Caco-2 (cell line): ENCODE results near the gene TEX19. TPM values are rescaled to one million over a fixed set of nuclear protein-coding genes. Genes with fewer than 3 reads are reported as not detected.
A peak's percentile ranks its signal among the peaks of the same experiment; 100 is the strongest.

Experiments
- BruUV-seq: library from RNA; stranded (reverse); fragments of 400-500 nt; replicated peaks from 2 replicates; lab custom pipeline; 2021; lab: Mats Ljungman, UMichigan
- CTCF ChIA-PET: fragments of 300-600 bp; sonication (Branson Sonifier 250); formaldehyde crosslinking; loops from one replicate; lab custom pipeline; 2022; ENCODE audit warnings: antibody characterized with exemption; lab: Charles Lee
- POLR2A ChIA-PET: fragments of 300-600 bp; sonication (Branson Sonifier 250); formaldehyde crosslinking; loops from one replicate; lab custom pipeline; 2022; ENCODE audit warnings: antibody characterized with exemption; lab: Charles Lee
- DNase-seq, 2 experiments: peaks; one replicate each; pipeline versions ENCODE4 v3.0.0 to v3.0.0-alpha.2; 2020 to 2022
- H3K27me3 ChIP-seq: replicated peaks from 2 replicates; pipeline ENCODE4 v1.6.0; 2011; ENCODE audit warnings: low read length; ENCODE audit not compliant: control insufficient read depth, insufficient read depth
- H3K36me3 ChIP-seq: 2 replicates; pipeline ENCODE4 v1.5.1; 2011; ENCODE audit warnings: low read length; ENCODE audit not compliant: control insufficient read depth, insufficient read depth
- H3K4me1 ChIP-seq: fragments of 250-450 bp; sonication (Bioruptor Pico); 2 replicates; pipeline ENCODE4 v1.5.1; 2020; ENCODE audit warnings: mild to moderate bottlenecking
- H3K4me3 ChIP-seq: 2 replicates; pipeline ENCODE4 v1.5.1; 2011; ENCODE audit warnings: low read depth, mild to moderate bottlenecking, control low read depth, low read length
- H3K9me3 ChIP-seq: fragments of 250-450 bp; sonication (Bioruptor Pico); 2 replicates; pipeline ENCODE4 v1.5.1; 2020; ENCODE audit warnings: mild to moderate bottlenecking, moderate library complexity
- H3K27ac Mint-ChIP-seq: one replicate; pipeline ENCODE4 v1.8.0; 2022; ENCODE audit warnings: mixed read lengths; ENCODE audit not compliant: unreplicated experiment
- H3K27me3 Mint-ChIP-seq: one replicate; pipeline ENCODE4 v1.8.0; 2022; ENCODE audit warnings: mixed read lengths; ENCODE audit not compliant: insufficient read depth, unreplicated experiment
- H3K36me3 Mint-ChIP-seq: one replicate; pipeline ENCODE4 v1.8.0; 2022; ENCODE audit warnings: mild to moderate bottlenecking, mixed read lengths; ENCODE audit not compliant: insufficient read depth, unreplicated experiment
- H3K4me1 Mint-ChIP-seq: one replicate; pipeline ENCODE4 v1.8.0; 2022; ENCODE audit warnings: low read depth, mixed read lengths; ENCODE audit not compliant: unreplicated experiment
- H3K4me3 Mint-ChIP-seq: one replicate; pipeline ENCODE4 v1.8.0; 2022; ENCODE audit warnings: mild to moderate bottlenecking, moderate library complexity, mixed read lengths; ENCODE audit not compliant: unreplicated experiment
- H3K9me3 Mint-ChIP-seq: one replicate; pipeline ENCODE4 v1.8.0; 2022; ENCODE audit warnings: mixed read lengths; ENCODE audit not compliant: unreplicated experiment
- intact Hi-C: fragments of 100-400 bp; cut with micrococcal nuclease; formaldehyde crosslinking; loops from one replicate; pipeline ENCODE4 v1.10.0; 2022; ENCODE audit not compliant: unreplicated experiment
- total RNA-seq: library from RNA; stranded (reverse); gene quantifications from 2 replicates; pipeline ENCODE4 v1.2.3, GENCODE V29; 2022
- TF ChIP-seq, protein P1 (sequence below), 2 experiments: fragments of 200-600 bp in 1 of 2; IDR thresholded peaks; 1 replicate in 1 of 2; 2 replicates in 1 of 2; pipeline versions ENCODE4 v1.5.1 to v1.8.0; 2011 to 2022; ENCODE audit warnings: antibody characterized with exemption in 1 of 2, control low read depth in 1 of 2, inconsistent platforms in 1 of 2, low read depth in 1 of 2, low read length in 1 of 2, mild to moderate bottlenecking in 1 of 2, moderate library complexity in 1 of 2; ENCODE audit not compliant: insufficient read depth in 1 of 2, severe bottlenecking in 1 of 2, unreplicated experiment in 1 of 2

TEX19 gene
- total RNA-seq, 1 experiment from 2014 or later = 4.2 TPM

DNA sequence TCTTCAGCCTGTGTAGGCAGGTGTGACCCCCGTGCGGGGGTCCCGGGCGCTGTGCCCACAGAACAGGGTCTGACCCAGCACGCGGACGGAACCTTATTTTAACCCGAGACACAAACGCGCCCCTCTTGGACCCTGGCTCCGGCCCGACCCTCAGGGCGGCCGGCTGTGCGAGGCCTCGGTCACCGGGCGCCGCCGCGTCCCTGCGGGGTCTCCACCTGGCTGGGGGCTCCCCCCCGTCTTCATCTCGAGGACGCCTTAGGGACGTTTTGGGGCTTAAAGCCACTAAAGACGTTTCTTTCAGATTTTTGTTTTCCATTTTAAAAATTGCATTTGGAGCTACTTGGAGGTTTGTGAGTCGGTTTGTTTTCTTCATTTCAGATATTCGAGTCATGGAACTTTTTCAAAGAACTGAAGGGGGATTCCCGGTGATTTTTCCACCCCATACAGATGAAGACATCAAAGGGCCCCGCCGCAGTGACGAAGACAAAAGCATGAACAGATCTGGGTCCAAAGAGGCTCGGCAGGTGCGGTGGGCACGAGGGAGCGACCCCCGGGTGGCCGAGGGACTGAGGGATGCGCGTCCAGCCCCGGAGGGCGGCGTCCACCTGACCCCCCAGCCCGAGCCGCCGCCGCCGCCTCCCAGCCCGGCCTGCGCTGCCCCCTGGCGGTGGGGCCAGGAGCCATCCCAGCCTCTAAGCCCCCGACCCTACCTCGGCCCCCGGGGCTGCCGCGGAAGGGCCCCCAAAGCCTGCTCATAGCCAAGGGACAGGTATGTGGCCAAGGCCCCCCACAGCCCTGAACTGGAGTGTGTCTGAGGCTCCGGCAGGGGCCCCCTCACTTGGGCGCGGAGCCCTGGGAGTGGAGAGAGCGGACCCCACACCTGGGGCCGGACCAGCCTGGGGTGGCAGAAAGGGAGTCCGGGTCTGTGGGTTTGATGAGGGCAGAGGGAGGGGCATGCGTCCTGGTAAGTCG lies 37.8 kb upstream of the TEX19 start:
- ChIA-PET POLR2A (no interaction called here), CTCF (interaction anchor here (1.3 kb wide), 1 partner anchor 46 kb away, joined by 3 read pairs; no protein-coding TSS in a partner anchor)
- H3K27me3 ChIP-seq = no peaks in the 10 kb centered on the region
- Mint-ChIP-seq H3K4me3 (peak overlapping the region; percentile 76), H3K27ac (no peak overlapping the region), H3K36me3 (peaks cover 2% of the 10 kb centered on the region), H3K9me3 (no peaks in the 10 kb centered on the region), H3K27me3 (no peaks in the 10 kb centered on the region), H3K4me1 (no peaks in the 10 kb centered on the region)
- intact Hi-C loops = loop anchor here (1.0 kb wide), 2 partner anchors 77 to 115 kb away; no protein-coding TSS in a partner anchor
- peaks cover 17% of the 10 kb centered on the region for H3K4me1 ChIP-seq
- H3K36me3 ChIP-seq = no peaks in the 10 kb centered on the region
- DNase-seq = peak in 1 of 2 experiments; percentile 83
- H3K4me3 ChIP-seq = peak overlapping the region; percentile 48
- BruUV-seq = no TSS peak
- TF ChIP-seq, protein P1, sequence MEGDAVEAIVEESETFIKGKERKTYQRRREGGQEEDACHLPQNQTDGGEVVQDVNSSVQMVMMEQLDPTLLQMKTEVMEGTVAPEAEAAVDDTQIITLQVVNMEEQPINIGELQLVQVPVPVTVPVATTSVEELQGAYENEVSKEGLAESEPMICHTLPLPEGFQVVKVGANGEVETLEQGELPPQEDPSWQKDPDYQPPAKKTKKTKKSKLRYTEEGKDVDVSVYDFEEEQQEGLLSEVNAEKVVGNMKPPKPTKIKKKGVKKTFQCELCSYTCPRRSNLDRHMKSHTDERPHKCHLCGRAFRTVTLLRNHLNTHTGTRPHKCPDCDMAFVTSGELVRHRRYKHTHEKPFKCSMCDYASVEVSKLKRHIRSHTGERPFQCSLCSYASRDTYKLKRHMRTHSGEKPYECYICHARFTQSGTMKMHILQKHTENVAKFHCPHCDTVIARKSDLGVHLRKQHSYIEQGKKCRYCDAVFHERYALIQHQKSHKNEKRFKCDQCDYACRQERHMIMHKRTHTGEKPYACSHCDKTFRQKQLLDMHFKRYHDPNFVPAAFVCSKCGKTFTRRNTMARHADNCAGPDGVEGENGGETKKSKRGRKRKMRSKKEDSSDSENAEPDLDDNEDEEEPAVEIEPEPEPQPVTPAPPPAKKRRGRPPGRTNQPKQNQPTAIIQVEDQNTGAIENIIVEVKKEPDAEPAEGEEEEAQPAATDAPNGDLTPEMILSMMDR (IDR thresholded peaks at IDR 0.05; ENCODE audit: insufficient read depth in 1 of 2, low read depth in 1 of 2, low read length in 1 of 2, severe bottlenecking in 1 of 2, unreplicated experiment in 1 of 2) = peak; percentile 65 to 96
- H3K9me3 ChIP-seq = no peaks in the 10 kb centered on the region

- Histone ChIP-seq H3K4me3 (no peak overlapping the region), H3K9me3 (no peaks in the 10 kb centered on the region), H3K4me1 (peaks cover 17% of the 10 kb centered on the region), H3K27me3 (no peaks in the 10 kb centered on the region), H3K36me3 (no peaks in the 10 kb centered on the region)
- no peak for DNase-seq
- no peak overlapping the region for H3K27ac Mint-ChIP-seq
- intact Hi-C loops = loop anchor here (1.0 kb wide), 2 partner anchors 78 to 116 kb away; no protein-coding TSS in a partner anchor
- BruUV-seq = no TSS peak
- TF ChIP-seq, protein P1 (IDR thresholded peaks at IDR 0.05; ENCODE audit: insufficient read depth in 1 of 2, low read depth in 1 of 2, low read length in 1 of 2, severe bottlenecking in 1 of 2, unreplicated experiment in 1 of 2) = no peak
- POLR2A ChIA-PET = no interaction called here
- peaks cover 5% of the 10 kb centered on the region for H3K36me3 Mint-ChIP-seq
- H3K27me3 Mint-ChIP-seq = no peaks in the 10 kb centered on the region
- CTCF ChIA-PET = interaction anchor here (1.3 kb wide), 1 partner anchor 47 kb away, joined by 3 read pairs; no protein-coding TSS in a partner anchor
- H3K9me3 Mint-ChIP-seq = no peaks in the 10 kb centered on the region
- H3K4me3 Mint-ChIP-seq = no peak overlapping the region
- H3K4me1 Mint-ChIP-seq = no peaks in the 10 kb centered on the region
Observed at GRCh38 chr17:82321947-82322466, 37.0 kb upstream of the TEX19 start.
